Measurements from ENCODE around the gene SMOC1. TPM values are rescaled to one million over a fixed set of nuclear protein-coding genes. Genes with fewer than 3 reads are reported as not detected.

The SMOC1 gene
- total RNA-seq, 2 donors from 2014 or later = 5.3 to 14.0 TPM

GRCh38 chr14:69868363-69868963 lies 10.8 kb upstream of the SMOC1 start:
- TF ChIP-seq POLR2A (IDR thresholded peaks at IDR 0.05) (no peak), CTCF (IDR thresholded peaks at IDR 0.05) (no peak)
- Histone ChIP-seq H3K27me3 (no peaks in the 10 kb centered on the region), H3K27ac (no peak overlapping the region), H3K4me3 (no peak overlapping the region), H3K36me3 (replicated peaks in 1 of 2; ENCODE audit: insufficient read depth in 1 of 2, low read depth in 2 of 2) (no peaks in the 10 kb centered on the region), H3K9me3 (no peaks in the 10 kb centered on the region), H3K4me1 (no peaks in the 10 kb centered on the region)
- no peak for DNase-seq
- intact Hi-C loops (cut with DNase I) = no loop called here
- 61 to 66% methylated on average over 5 of the region's 5 CpGs for WGBS, 2 donors
- no peak for ATAC-seq

DNA sequence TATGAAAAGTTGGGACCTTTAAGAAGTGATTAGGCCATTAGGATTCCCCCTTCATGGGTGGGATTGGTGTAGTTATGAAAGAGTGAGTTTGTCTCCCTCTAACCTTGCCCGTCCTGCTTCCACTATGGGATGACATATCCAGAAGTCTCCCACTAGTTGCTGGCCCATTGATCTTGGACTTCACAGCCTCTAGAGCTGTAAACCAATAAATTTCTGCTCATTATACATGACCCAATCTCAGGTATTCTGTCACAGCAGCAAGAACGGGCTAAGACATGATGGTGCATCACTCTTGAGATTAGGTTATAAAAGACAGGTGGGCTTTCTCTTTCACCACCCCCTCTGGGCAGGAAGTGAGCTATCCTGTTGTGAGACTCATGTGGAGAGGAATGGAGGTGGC lies 8.6 kb upstream of the SMOC1 start:
- no peak for DNase-seq
- Histone ChIP-seq H3K36me3 (replicated peaks in 1 of 2; ENCODE audit: insufficient read depth in 1 of 2, low read depth in 2 of 2) (no peaks in the 10 kb centered on the region), H3K4me3 (no peak overlapping the region), H3K4me1 (no peaks in the 10 kb centered on the region), H3K9me3 (no peaks in the 10 kb centered on the region), H3K27me3 (no peaks in the 10 kb centered on the region), H3K27ac (no peak overlapping the region)
- intact Hi-C loops (cut with DNase I) = no loop called here
- TF ChIP-seq POLR2A (IDR thresholded peaks at IDR 0.05) (no peak), CTCF (IDR thresholded peaks at IDR 0.05) (no peak)
- no peak for ATAC-seq
- 85 to 100% methylated on average over 2 of the region's 2 CpGs for WGBS, 2 donors

DNA sequence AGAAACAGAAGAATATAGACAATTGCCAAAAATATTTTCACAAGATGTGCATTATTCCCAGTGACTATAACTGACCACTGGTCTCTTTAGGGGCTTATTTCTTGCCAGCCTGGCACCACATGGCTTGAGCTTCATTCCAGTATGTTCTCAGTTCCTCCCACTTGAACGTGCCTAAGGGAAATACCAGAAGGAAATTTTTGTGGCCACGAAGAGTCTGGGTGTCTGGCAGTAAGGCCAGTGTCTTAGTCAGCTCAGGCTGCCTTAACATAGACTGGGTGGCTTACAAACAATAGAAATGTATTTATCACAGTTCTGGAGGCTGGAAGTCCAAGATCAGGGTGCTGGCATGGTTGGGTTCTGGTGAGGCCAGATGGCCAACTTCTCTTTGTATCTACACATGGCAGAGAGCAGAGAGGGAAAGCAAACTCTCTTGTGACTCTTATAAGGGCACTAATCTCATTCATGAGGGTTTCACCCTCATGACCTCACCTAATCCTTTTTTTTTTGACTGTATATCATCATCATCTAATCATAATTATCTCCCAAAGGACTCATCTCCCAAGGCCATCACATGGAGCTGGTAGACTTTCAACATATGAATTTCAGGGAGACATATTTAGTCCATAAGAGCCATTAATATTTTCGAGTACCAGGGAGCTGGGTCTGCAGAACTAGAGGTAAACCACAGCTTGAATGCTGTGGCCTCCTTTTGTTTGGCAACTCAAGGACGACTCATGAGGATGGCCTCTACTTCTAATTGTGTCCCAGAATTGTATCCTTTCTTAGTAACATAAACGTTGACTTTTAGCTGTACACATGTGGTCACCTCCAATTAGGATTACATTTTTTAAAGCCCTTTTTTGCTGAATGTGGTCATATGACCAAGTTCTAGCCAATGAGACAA lies 5.1 kb upstream of the SMOC1 start:
- DNase-seq (no peak), ATAC-seq (no peak)
- 64 to 77% methylated on average over 5 of the region's 5 CpGs for WGBS, 2 donors
- intact Hi-C loops (cut with DNase I) = no loop called here
- H3K27ac ChIP-seq = no peak overlapping the region
- TF ChIP-seq CTCF (IDR thresholded peaks at IDR 0.05) (no peak), POLR2A (IDR thresholded peaks at IDR 0.05) (no peak)
- H3K4me3 ChIP-seq = no peak overlapping the region
- H3K27me3 ChIP-seq = no peaks in the 10 kb centered on the region
- no peaks in the 10 kb centered on the region for H3K36me3 ChIP-seq (replicated peaks in 1 of 2; ENCODE audit: insufficient read depth in 1 of 2, low read depth in 2 of 2)
- H3K4me1 ChIP-seq = peaks cover 12% of the 10 kb centered on the region
- no peaks in the 10 kb centered on the region for H3K9me3 ChIP-seq

DNA sequence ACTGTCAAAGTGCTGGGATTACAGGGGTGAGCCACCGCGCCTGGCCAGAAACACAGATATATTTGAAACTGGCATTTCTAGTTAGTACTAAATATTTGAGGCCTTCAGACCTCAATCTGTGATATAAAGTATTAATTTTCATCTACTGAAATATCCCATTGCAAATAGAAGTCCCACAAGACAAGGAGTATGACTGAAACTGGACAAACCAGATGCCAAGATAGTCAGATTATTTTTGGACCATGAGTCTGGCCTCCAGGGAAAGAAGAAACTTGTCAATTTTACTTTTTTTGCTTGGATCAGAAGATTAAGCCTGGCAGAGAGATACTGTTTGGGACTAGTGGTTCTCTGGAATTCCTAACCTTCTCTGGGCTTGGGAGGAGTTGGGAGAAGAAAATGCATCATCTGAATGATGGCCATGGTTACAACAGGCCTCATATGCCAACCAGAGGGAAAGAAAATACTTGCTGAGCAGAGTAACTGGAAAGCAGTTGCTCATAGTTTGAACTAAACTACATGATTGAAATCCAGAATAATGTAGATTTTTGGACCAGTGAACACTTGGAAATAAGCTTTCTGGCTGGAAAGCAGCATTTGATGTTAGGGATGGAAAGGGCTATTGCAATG lies 2.9 kb upstream of the SMOC1 start:
- H3K27ac ChIP-seq = peak overlapping the region in 2 of 4 donors; percentile 12 to 78
- TF ChIP-seq POLR2A (IDR thresholded peaks at IDR 0.05) = no peak
- TF ChIP-seq CTCF (IDR thresholded peaks at IDR 0.05) = no peak
- no peak overlapping the region for H3K4me3 ChIP-seq
- H3K4me1 ChIP-seq = peaks cover 30% of the 10 kb centered on the region
- no peak for ATAC-seq
- H3K36me3 ChIP-seq (replicated peaks in 1 of 2; ENCODE audit: insufficient read depth in 1 of 2, low read depth in 2 of 2) = no peaks in the 10 kb centered on the region
- H3K27me3 ChIP-seq = no peaks in the 10 kb centered on the region
- no peak for DNase-seq
- intact Hi-C loops (cut with DNase I) = no loop called here
- no peaks in the 10 kb centered on the region for H3K9me3 ChIP-seq
- 41 to 44% methylated on average over 2 of the region's 2 CpGs for WGBS, 2 donors

All from body of pancreas (tissue), 4 donors.